ENCODE data around the gene PTPRA.
"Not testable (repeated sequence)": the region's sequence is repeated elsewhere in the genome, so short reads cannot be mapped to it uniquely, and the experiment has no call there.

PTPRA gene

DNA sequence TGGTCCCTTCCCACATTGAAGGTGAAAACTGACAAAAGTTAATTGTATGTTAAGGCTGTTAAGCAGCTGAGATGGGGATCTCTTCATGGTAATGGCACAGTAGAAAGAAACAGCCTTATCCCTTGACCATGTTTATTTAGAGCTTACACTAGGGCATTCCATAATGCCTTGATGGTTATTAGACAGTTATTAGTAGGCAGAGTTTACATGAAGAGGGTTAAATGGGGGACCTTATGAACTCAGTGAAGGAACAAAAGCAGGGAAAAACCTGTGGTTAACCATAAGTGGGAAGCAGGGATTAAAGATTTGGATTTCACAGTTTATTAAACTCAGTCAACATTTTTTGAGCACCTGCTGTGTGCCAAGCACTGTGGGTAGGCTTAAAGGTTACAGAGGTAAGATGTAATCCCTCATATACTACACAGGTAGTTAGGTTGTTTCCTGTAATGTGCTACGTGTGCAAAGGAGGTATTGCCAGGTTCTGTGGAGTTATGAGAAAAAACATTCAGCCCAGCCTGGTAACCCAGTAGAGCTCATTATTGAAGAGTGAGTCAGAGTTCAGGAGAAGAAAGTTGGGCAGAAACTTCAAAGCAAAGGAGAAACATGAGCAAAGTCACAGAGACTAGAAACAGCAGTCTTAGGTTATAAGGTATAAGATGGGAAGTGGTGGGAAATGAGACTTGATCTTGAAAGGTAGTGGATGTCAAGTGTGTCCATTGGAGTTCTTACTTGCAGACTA lies 137.9 kb downstream of the PTPRA start:
- no peak for DNase-seq

DNA sequence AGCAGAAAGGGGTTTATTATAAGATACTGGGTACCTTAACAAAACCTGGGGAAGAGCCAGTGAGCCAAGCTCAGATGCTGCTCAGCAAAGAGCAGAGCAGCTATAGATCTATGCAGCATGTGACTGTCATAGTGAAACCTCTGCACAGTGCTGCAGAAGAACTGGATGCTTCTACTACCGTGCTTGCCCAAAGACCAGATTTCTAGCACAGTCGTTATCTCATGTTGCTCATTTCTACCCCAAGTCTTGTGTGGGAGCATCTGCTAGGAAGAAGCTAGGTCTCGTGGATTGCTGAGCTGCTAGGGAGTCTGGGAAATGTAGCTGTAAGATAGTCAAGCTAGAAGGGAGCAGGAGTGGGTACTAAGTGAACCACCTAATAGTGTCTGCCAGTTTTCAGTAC lies 138.5 kb downstream of the PTPRA start:
- no peak for DNase-seq

DNA sequence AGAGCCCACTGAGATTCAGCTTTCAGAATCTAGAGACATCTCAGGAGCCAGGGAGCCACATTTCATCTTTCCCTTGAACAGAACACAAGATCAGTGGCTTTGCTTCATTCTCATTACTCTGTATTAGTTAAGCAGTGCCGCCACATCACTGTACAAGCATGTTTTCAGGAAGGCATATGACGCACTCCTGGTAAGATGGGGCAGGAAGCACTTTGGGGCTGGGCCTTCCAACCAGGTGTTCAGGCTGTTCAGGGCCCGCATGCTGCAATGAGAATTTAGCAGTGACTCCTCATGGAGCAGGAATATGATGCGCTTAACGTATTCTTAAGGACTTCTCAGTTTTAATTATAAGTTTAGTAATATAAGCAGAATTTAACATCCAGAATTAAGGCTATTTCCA lies 140.5 kb downstream of the PTPRA start:
- no peak for DNase-seq

DNA sequence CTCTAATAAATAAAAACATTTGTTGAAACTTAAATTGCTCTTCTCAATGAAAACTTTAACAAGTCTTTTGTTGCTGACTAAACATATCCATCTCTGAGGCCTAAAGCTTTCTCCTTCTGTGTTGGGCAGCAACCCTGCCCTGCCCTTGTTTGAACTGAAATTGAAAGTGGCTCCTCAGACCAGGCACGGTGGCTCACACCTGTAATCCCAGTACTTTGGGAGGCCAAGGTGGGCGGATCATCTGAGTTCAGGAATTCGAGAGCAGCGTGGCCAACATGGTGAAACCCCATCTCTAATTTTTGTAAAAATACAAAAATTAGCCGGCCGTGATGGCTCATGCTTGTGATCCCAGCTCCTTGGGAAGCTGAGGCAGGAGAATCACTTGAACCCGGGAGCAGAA lies 140.9 kb downstream of the PTPRA start:
- DNase-seq = no peak

DNA sequence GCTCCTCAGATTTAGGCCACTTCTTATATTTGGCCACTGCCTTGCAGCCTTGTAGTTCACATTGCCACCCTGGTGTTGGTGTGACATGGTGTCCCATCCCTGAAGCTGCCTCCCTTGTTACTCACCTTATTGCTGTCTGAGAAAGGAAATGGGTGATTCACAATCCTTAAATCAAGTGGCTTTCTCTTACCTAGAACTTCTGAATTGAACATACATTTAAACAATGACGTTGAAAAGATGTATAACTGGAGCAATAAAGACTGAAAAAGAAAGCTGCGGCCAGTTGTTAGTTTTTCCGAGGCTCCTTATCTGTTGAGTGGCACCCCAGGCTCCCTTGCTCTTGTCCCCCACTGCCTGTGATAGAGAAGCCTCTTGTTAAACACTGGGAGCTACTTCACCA lies 141.4 kb downstream of the PTPRA start:
- DNase-seq = no peak

DNA sequence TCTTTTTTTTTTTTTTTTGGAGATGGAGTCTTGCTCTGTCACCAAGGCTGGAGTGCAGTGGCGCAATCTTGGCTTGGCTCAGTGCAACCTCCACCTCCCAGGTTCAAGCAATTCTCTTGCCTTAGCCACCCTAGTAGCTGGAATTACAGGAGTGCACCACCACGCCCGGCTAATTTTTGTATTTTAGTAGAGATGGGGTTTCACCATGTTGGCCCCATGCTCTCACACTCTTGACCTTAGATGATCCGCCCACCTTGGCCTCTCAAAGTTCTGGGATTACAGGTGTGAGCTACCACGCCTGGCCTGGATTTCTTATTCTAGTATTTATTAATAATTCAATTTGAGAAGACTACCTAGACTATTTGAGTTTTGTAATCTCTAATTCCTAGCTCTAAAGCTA lies 142.0 kb downstream of the PTPRA start:
- not testable (repeated sequence) for DNase-seq

DNA sequence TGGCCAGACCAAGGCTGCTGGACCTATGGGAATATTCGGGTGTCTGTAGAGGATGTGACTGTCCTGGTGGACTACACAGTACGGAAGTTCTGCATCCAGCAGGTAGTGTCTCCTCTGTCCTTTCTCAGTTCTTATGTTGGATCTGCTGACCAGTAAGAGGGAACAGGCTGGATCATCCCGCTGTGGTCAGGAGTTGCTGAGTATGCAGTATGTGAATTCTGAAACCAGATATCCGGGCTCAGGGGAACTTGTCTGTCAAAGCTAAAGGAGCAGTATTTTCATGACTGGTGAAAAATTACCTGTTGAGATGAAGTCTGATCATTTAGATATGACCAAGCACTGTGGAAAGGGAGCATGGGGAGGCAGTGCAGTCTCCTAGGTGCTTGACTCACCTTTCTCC lies 148.0 kb downstream of the PTPRA start:
- no peak for DNase-seq

DNA sequence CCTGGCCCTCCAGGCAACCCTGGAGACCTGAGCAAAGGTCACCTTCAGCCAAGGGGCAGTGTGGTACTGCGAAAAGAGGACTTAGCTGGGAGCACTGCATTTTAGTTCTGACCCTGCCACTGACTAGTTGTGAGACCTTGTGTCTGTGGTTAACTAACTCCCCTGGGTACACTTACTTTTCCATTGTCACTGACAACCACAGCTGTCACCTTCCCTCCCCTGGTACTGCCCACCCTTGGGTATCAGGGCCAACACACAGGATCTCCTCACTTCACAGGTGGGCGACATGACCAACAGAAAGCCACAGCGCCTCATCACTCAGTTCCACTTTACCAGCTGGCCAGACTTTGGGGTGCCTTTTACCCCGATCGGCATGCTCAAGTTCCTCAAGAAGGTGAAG lies 148.5 kb downstream of the PTPRA start:
- DNase-seq = no peak

DNA sequence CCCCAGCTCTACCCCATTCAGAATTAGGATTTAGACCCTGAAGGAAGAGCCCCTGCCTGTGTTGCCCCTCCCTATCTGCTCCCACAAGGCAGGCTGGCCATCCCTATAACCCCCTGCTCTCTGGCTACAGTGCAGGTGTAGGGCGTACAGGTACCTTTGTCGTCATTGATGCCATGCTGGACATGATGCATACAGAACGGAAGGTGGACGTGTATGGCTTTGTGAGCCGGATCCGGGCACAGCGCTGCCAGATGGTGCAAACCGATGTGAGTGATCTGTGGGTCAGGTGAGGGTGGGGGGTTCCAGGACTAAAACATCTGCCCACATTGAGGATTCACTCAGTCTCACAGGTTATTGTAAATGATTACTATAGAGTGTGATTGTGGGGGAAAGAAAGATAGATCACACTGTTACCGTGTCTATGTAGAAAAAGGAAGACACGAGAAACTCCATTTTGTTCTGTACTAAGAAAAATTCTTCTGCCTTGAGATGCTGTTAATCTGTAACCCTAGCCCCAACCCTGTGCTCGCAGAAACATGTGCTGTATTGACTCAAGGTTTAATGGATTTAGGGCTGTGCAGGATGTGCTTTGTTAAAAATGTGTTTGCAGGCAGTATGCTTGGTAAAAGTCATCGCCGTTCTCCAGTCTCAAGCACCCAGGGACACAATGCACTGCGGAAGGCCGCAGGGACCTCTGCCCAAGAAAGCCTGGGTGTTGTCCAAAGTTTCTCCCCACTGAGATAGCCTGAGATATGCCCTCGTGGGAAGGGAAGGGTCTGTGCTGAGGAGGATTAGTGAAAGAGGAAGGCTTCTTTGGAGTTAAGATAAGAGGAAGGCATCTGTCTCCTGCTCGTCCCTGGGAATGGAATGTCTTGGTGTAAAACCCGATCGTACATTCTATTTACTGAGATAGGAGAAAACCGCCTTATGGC lies 149.5 kb downstream of the PTPRA start:
- DNase-seq = not testable (repeated sequence)

DNA sequence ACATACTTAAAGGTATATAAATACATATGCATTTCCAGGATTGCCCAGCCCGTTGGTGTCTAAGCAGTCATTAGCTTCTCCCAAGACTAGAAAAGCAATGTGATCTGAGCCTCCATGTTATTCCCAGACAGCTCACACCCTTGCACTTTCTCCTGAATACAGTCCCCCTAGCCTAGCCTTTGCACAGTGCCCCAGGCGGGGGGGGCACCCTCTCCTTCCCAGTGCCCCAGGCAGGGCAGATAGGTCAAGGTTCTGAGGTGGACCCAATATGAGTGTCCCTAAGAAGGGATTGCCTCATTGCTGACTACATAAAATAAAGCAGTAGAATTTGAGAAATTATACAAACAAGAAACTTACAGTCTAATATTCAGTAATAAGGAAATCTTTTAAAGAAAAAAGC lies 154.7 kb downstream of the PTPRA start:
- DNase-seq = no peak

DNA sequence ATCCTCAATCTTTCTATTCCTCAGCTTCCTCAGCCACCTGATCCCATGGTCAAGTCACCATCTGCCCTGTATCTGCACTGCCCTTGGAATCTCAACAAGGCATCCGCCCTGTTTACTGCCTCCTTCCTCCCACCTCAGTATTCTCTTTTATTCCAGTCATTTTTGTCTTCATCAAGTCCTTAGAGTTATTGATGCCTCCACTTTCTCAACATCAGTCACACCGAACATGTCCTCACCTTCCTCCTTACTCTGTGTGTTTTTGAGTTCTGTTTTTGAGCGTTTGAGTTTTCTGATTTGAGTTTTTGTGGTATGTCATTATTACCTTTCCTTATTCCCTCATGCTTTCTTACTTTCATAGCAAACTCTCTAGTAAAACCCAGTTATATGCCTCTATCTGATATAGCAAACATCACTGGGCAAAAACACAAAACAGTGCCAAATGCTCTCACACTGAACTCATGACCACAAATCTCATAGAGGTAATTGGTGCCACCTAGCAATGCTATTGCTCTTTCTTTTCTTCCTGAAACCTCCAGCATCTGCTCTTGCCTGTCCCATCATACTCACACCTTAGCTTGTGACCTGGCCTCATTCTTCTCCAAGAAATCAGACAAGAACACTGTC lies 158.4 kb downstream of the PTPRA start:
- no peak for DNase-seq

DNA sequence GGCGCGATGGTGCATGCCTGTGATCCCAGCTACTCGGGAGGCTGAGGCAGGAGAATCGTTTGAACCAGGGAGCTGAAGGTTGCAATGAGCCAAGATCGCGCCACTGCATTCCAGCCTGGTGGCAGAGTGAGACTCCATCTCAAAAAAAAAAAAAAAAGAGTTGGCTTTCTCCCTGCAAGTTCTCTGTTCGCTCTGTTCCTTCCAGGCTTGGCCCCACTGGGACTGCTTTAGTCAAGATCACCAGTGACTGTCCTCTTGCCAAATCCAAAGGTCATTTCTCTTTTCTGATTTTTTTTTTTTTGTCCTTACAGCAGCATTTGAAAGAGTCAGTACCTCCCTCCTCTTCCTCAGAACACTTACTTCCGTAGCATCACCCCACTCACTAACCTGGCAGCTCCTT lies 159.3 kb downstream of the PTPRA start:
- no peak for DNase-seq

DNA sequence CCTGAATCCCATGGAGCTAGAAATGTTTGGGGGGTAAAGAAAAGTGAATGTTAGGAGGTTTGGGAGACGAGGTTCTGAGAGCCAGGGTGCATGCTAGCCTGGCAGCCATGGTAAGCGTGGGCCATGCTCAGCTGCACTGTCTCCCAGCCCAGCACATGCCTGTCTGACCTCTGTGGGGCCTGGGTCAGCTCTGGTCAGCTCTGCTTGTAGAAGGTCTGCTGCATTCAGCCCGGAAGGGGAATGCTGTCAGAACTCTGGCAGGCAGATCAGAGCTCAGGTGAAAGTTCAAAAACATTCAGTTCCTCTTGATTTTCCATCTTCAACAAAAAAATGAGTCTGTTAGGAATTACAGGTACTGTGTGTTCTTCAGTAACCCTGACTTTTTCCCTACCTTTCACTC lies 164.4 kb downstream of the PTPRA start:
- DNase-seq = no peak

DNA sequence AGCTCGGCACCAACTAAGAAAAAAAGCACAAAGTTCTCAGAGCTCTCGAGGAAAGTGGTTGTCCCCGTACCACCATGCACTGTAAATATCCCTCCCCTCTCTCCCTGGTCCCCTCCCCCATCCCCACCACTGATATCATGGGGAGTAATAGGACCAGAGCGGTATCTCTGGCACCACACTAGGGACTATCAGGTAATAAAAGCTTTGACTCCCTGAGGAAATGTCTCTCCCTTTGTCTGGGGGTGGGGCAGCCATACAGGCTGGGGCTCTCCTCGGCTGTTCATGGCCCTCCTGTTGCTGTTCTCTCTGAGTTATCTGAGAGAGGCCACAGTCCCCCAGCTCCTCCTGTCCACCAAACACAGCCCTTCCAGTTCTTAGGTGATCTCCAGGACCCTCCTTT lies 165.2 kb downstream of the PTPRA start:
- no peak for DNase-seq

DNA sequence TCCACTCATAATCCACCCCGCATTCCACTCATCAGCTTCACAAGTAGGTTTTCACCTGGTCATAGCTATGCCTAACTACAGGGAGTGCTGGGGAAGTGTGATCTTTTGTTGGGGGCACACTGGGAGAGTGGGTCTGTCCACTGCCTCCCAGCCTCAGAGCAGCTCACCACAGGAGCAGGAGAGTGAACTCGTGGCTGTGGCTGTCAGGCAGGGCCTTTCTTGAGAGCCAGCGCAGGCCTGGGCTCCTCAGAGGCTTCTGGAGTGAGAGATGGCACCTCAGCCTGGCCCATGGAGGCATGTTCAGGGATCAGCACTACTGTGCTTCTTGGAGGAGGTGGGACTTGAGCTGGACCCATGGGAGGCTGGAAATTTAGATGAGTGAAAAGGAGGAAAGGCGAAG lies 166.1 kb downstream of the PTPRA start:
- no peak for DNase-seq

DNA sequence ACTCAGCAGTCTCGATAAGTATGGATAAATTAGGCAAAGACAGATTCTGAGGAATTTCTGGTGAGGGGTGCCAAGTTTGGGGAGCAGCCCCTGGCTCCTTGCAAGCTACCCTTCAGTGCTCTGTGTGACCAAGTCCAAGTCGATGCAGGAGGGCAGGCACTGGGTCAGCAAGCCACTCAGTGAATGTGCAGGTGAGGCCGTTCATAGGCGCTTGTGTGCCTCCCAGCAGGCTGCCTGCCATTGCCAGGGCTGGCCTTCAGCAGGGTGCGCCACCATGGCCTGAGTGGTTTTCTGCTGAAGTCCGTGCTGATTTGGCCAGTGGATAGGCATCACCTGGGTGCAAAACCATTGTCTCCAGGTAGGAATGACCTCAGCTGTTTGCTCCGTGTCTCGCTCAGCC lies 166.8 kb downstream of the PTPRA start:
- no peak for DNase-seq

DNA sequence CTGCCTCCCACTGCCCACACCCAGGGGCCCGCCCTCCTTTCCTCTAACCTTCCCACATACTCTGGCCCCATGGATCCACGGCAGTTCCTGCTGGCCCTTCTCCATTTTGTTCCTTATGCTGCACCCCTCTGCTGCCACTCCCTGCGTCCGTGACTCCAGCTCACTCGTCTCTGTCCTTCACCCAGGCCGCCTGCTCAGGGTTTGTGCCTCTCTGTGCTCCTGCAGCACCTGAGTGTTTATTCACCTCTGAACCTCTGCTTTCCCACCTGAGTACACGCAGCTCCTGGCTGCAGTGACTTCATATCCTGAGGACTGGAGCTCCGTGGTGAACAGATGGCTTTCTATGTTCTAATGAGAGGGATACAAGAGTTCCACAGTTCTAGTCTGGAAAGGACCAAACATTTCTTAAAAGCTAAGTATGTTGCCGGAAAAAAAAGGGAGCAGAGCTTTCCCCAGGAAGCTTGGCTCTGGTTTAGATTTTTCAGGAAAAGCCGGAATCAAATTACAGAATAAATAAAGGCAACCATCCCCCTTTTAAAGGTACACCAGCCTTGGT lies 168.7 kb downstream of the PTPRA start:
- peak; percentile 25 for DNase-seq

DNA sequence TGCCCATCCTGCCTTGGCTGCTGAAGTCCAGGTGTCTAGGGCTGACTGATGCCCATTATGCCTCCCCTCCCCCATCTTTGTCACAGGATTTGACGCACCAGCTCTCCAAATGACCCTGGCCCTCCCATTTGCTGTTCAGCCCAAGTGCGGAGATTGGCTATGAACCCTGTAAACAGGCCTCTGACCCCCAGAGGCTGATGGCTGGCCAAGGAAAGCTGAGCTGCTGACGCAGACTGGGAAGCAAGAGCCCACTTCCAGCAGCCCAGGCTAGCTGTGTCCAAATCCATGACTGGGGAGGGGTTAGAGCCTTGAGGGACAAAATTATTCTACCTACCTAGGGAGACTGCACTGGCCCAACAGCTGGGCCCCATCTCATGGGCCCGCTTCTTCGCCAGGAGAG lies 169.3 kb downstream of the PTPRA start:
- DNase-seq = no peak

DNA sequence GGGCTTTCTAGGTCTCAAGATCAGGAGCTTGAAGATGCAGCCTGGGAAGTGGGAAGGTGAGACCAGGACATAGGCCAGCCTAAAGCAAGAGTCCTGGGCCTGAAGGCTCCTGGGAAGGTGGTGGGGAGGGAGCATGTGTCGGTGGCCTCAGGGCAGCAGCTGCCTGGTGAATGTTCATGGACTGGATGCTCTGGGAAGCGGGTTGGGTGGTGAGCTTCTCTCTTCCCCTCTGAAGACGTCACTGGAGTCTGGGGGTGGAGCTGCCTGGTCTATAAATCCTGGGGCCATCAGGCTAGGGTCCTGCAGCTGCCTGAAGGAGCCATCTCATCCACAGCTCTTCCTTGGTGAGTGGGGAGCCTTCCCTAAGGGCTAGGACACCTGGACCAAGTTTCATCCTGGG lies 170.0 kb downstream of the PTPRA start, which contains the start of gene GNRH2:
TSS of gene GNRH2 (plus strand) at position 301 of the 400 bp plus-strand sequence. CDS start 793 bp downstream, outside the sequence.
- no peak for DNase-seq

DNA sequence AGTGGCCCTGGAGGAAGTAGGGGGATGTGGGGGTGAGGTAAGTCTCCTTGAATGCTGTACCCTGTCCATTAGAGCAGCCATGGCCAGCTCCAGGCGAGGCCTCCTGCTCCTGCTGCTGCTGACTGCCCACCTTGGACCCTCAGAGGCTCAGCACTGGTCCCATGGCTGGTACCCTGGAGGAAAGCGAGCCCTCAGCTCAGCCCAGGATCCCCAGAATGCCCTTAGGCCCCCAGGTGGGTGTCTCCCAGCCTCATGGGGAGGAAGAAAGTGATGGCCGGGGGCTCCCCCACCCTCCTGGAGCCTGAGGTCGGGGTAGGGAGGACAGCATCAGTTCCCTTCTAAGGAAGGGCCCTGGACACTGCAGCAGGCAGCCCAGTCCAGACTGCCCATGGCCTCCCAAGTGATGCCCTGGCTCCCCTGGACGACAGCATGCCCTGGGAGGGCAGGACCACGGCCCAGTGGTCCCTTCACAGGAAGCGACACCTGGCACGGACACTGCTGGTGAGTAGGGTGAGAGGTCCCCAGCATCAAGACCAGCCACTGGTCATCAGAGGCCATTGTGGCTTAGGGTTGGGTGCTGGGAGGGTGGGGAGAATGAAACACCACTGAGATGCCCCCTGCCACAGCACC lies 171.2 kb downstream of the PTPRA start:
- no peak for DNase-seq

DNA sequence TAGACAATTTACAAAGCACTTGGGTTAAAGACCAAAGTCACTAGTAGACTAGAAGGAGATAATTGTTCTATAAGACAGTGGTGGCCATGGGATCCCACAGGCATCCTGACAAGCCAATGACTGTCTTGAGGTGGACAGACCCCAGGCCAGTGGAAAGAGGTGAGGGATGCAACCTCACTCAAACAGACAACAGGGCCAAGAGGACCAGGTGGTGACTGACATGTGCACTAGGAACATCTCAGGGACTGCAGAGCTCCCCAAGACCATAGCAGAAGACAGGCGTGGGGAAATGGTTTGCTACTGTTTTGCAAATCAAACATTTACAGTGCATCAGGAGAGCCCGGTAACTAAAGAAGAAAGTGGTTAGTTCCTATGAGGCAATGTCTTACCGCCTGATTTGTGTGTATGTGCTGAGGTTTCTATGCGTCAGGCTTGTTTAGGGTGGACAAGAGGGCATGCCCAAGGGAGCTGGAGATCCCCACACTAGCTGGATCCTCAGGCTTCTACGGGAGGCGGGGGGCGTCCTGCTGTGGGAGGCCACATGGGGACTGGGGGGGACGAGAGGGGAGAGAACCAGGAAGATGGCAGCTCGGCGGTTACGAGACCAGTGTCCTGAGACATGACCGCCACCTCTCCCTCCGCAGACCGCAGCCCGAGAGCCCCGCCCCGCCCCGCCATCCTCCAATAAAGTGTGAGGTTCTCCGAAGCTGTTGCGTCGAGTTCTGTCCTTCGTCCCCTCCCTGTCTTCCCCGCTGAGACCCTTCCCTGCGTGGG lies 171.9 kb downstream of the PTPRA start:
- DNase-seq = peak; percentile 75
